ENCODE results near the gene RAMACL. TPM values are rescaled to one million over a fixed set of nuclear protein-coding genes. Genes with fewer than 3 reads are reported as not detected.
"Not testable (repeated sequence)": the region's sequence is repeated elsewhere in the genome, so short reads cannot be mapped to it uniquely, and the experiment has no call there.

RAMACL gene
- total RNA-seq, 4 donors from 2014 or later, result 3.7 to 13.4 (median 9.0) TPM

DNA sequence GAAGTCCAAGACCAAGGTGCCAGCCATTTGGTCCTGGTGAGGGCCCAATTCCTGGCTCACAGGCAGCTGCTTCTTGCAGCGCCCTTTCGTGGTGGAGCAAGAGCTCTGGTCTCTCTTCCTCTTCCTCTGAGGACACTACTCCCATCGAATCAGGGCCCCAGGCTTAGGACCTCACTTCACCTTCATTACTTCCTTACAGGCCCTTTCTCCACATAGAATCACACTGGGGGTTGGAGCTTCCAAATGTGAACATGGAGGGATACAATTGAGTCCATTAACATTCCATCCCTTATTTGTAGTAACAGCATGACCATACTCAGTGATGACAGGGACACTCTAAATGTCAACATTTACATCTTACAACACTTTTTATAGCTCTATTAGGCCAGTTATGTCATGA, 2.3 kb downstream of the RAMACL start:
- 91% methylated on average over 3 of the region's 3 CpGs for WGBS, 2 donors

DNA sequence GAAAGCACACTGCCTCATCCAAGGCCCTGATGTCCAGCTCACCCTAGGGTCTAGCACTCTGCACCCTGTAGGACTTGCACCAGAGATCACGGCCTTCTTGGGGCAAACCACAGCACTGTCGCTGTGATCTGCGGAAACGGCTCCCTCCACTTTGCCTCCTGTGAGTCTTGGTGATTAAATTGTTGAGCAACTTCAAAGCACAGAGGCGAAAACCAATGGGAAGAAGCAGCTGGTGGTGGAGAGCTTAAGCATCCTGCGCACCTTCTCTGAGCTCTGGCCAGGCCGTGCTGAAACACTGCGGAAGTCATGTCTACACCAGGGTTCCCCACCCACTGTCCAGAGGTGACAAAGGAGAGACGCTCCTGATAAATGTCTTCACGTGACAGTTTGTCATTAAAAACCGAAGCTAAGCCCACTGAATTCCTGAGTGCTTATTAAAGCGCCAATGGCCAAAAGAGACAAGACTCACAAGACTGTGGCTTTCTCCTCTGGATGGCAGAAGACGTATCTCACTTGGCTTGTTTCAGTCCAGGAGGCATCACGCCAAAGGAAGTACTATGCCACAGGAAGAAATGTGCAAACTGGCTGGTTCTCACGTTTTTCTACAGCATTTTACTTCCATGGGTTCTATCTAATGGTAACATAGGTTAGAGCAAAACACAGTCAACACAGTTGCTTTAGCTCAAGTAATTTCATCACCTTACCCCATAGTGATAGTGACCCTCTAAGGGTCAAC, 3.1 kb downstream of the RAMACL start:
- DNase-seq, result no peak
- H3K36me3 ChIP-seq, result no peaks in the 10 kb centered on the region
- TF ChIP-seq, protein P1, sequence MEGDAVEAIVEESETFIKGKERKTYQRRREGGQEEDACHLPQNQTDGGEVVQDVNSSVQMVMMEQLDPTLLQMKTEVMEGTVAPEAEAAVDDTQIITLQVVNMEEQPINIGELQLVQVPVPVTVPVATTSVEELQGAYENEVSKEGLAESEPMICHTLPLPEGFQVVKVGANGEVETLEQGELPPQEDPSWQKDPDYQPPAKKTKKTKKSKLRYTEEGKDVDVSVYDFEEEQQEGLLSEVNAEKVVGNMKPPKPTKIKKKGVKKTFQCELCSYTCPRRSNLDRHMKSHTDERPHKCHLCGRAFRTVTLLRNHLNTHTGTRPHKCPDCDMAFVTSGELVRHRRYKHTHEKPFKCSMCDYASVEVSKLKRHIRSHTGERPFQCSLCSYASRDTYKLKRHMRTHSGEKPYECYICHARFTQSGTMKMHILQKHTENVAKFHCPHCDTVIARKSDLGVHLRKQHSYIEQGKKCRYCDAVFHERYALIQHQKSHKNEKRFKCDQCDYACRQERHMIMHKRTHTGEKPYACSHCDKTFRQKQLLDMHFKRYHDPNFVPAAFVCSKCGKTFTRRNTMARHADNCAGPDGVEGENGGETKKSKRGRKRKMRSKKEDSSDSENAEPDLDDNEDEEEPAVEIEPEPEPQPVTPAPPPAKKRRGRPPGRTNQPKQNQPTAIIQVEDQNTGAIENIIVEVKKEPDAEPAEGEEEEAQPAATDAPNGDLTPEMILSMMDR (IDR thresholded peaks at IDR 0.05), result no peak
- TF ChIP-seq POLR2A (IDR thresholded peaks at IDR 0.05), result no peak
- peaks cover 6 to 9% of the 10 kb centered on the region in 2 donors for H3K4me1 ChIP-seq
- no peaks in the 10 kb centered on the region for H3K9me3 ChIP-seq
- no peak overlapping the region for H3K4me3 ChIP-seq (replicated peaks in 1 of 3)
- no peaks in the 10 kb centered on the region for H3K27me3 ChIP-seq
- H3K27ac ChIP-seq, result no peak overlapping the region
- intact Hi-C loops (cut with DNase I), result no loop called here
- WGBS, 2 donors, result 91% methylated on average over 15 of the region's 15 CpGs

More for the DNA sequence above, 2.3 kb downstream of the RAMACL start:
- Histone ChIP-seq H3K36me3 (no peaks in the 10 kb centered on the region), H3K4me3 (replicated peaks in 1 of 3) (no peak overlapping the region), H3K4me1 (peaks cover 8 to 10% of the 10 kb centered on the region in 2 donors), H3K9me3 (no peaks in the 10 kb centered on the region), H3K27ac (no peak overlapping the region), H3K27me3 (no peaks in the 10 kb centered on the region)
- intact Hi-C loops (cut with DNase I), result no loop called here
- no peak for DNase-seq
- TF ChIP-seq POLR2A (IDR thresholded peaks at IDR 0.05), result no peak
- TF ChIP-seq, protein P1 (IDR thresholded peaks at IDR 0.05), result no peak

DNA sequence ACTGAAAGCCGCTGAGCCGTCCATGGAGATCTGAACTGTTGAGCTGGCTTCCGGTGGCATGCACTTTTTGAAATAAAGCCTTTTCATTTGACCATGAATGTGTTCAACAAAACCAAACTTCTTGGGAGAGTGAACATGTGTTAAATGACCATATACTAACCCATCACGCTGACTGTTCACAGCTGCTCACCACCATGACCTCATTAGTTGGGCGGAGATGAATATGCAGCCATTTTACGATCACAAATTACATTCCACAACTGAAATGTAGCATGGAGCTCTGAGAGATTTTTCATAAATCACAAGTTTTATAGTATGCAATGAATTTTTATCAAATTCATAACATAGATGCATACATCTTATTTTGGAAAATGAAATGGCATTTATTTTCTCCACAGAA, 4.2 kb downstream of the RAMACL start:
- Histone ChIP-seq H3K9me3 (no peaks in the 10 kb centered on the region), H3K4me1 (peaks cover 5 to 7% of the 10 kb centered on the region in 2 donors), H3K36me3 (no peaks in the 10 kb centered on the region), H3K27ac (no peak overlapping the region), H3K4me3 (replicated peaks in 1 of 3) (no peak overlapping the region), H3K27me3 (no peaks in the 10 kb centered on the region)
- TF ChIP-seq POLR2A (IDR thresholded peaks at IDR 0.05), result no peak
- TF ChIP-seq, protein P1 (IDR thresholded peaks at IDR 0.05), result no peak
- intact Hi-C loops (cut with DNase I), result no loop called here
- WGBS, 2 donors, result 93 to 95% methylated on average over 6 of the region's 6 CpGs
- no peak for DNase-seq

DNA sequence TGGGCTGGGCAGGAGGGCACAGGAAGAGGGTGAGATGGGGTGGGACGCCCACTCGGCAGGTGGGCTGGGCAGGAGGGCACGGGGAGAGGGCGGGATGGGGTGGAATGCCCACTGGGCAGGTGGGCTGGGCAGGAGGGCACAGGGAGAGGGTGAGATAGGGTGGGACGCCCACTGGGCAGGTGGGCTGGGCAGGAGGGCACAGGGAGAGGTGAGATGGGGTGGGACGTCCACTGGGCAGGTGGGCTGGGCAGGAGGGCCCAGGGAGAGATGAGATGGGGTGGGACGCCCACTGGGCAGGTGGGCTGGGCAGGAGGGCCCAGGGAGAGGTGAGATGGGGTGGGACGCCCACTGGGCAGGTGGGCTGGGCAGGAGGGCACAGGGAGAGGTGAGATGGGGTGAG, 4.7 kb downstream of the RAMACL start:
- whole genome bisulfite sequencing, 2 donors, result 90 to 95% methylated on average over 8 of the region's 8 CpGs
- H3K4me1 ChIP-seq; H3K36me3 ChIP-seq; DNase-seq; H3K27me3 ChIP-seq; H3K4me3 ChIP-seq (replicated peaks in 1 of 3); intact Hi-C loops (cut with DNase I); H3K27ac ChIP-seq; H3K9me3 ChIP-seq: not testable (repeated sequence)

DNA sequence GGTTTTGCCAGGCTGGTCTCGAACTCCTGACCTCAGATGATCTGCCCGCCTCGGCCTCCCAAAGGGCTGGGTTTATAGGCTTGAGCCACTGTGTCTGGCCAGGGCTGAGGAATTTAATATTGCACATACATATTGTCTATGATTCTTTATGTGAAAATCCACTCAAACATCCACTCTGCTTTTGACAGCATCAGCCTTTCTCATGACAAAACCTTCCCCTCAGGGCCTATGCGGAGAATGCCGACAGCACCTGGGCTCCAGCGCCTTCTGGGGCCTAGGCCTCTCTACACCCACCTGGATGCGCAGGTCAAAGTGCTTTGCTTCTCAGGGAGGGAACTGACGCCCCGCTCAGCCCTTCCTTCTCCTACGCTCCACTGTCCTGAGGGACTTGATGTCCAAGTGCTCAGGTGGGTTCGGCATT, 5.4 kb downstream of the RAMACL start:
- WGBS, 2 donors, result 92 to 99% methylated on average over 10 to 11 of the region's 11 CpGs

More for the DNA sequence above, 5.4 kb downstream of the RAMACL start:
- no peaks in the 10 kb centered on the region for H3K9me3 ChIP-seq
- no peak overlapping the region for H3K27ac ChIP-seq
- DNase-seq, result no peak
- H3K4me1 ChIP-seq, result peaks cover 5 to 7% of the 10 kb centered on the region in 2 donors
- no peak overlapping the region for H3K4me3 ChIP-seq (replicated peaks in 1 of 3)
- H3K36me3 ChIP-seq, result no peaks in the 10 kb centered on the region
- TF ChIP-seq POLR2A (IDR thresholded peaks at IDR 0.05), result no peak
- TF ChIP-seq, protein P1 (IDR thresholded peaks at IDR 0.05), result no peak
- intact Hi-C loops (cut with DNase I), result no loop called here
- no peaks in the 10 kb centered on the region for H3K27me3 ChIP-seq
